ENCODE results near the gene COL27A1.

The COL27A1 gene

DNA sequence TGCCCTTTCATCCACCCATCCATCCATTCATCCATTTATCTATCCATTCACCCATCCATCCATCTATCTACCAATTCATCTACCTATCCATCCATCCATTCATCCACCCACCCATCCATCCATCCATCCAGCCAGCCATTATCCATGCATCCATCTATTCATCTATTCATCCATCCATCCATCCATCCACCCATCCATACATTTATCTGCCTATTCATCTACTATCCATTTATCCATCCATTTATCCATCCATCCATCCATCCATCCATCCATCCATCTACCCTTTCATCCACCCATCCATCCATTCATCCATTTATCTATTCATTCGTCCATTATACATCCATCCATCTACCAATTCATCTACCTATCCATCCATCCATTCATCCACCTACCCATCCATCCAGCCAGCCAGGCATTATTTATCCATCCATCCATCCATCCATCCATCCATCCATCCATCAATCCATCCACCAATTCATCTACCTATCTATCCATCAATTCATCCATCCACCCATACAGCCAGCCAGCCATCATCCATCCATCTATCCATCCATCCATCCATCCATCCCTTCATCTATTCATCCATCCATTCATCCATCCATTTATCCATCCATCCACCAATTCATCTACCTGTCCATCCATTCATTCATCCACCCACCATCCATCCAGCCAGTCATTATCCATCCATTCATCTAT, 10.2 kb downstream of the COL27A1 start:
- H3K27me3 Mint-ChIP-seq = peaks cover 6% of the 10 kb centered on the region
- H3K9me3 Mint-ChIP-seq = no peaks in the 10 kb centered on the region
- H3K4me1 Mint-ChIP-seq = peaks cover 5% of the 10 kb centered on the region
- DNase-seq = no peak
- no peaks in the 10 kb centered on the region for H3K36me3 Mint-ChIP-seq (ENCODE audit: low read depth)
- no peak overlapping the region for H3K27ac Mint-ChIP-seq
- H3K4me3 Mint-ChIP-seq = no peak overlapping the region
- ATAC-seq = no peak

DNA sequence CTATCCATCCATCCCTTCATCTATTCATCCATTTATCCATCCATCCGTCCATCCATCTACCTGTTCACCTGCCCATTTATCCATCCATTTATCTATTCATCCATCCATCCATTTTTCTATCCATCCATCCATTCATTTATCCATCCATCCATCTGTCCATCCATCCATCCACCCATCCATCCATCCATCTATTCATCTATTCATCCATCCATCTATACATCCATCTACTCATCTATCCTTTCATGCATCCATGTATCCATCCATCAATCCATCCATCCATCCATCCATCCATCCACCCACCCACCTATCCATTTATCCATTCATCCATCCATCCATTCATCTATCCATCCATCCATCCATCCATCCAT, 10.8 kb downstream of the COL27A1 start:
- H3K9me3 Mint-ChIP-seq = no peaks in the 10 kb centered on the region
- no peaks in the 10 kb centered on the region for H3K36me3 Mint-ChIP-seq (ENCODE audit: low read depth)
- H3K4me3 Mint-ChIP-seq = no peak overlapping the region
- peaks cover 5% of the 10 kb centered on the region for H3K4me1 Mint-ChIP-seq
- peaks cover 6% of the 10 kb centered on the region for H3K27me3 Mint-ChIP-seq
- no peak for DNase-seq
- no peak overlapping the region for H3K27ac Mint-ChIP-seq
- no peak for ATAC-seq

DNA sequence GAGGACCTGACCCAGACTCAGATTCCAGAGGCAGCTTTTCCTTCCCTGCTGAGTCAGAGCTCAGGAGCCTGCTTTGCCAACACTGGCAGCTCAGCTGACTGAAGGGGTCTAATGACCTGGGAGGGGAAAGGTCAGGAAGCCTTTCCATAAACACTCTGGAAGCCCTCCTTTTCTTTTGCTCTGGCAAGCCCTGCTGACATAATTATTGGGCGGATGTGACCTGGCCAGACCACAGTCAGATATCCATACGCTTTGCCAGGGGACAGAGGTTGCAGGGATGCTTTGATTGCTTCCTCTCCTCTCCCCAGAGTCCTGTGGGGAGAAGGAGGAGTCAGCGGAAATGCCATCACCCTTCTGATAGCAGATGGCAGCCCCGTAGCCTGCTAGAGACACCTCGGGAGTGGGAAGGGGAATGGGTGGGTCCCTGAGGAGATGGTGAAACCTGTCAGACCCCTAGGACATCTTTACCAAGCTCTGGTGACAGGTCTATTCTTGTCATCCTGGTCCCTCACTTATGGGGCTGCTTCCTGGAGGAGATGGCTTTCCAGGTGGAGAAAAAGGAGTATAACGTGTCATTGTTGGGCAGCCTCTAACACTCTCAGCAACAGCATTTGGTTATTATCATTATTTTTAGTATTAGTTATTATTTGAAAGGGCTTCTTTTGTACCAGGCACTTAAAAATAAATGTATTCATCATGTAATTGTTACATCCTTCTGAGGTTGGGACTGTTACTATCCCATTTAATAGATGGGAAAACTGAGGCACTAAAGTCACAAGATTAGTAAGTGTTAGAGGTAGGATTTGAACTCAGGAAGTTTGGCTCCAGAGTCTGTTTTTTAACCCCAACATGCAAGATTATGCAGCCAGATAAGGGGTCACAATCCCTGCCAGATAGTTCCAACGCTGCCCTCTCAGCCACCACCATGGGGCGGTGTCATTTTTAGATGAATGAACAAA, 11.6 kb downstream of the COL27A1 start:
- H3K27me3 Mint-ChIP-seq = peaks cover 6% of the 10 kb centered on the region
- peaks cover 5% of the 10 kb centered on the region for H3K4me1 Mint-ChIP-seq
- H3K9me3 Mint-ChIP-seq = no peaks in the 10 kb centered on the region
- H3K27ac Mint-ChIP-seq = no peak overlapping the region
- no peak overlapping the region for H3K4me3 Mint-ChIP-seq
- ATAC-seq (no peak), DNase-seq (no peak)
- H3K36me3 Mint-ChIP-seq (ENCODE audit: low read depth) = no peaks in the 10 kb centered on the region

DNA sequence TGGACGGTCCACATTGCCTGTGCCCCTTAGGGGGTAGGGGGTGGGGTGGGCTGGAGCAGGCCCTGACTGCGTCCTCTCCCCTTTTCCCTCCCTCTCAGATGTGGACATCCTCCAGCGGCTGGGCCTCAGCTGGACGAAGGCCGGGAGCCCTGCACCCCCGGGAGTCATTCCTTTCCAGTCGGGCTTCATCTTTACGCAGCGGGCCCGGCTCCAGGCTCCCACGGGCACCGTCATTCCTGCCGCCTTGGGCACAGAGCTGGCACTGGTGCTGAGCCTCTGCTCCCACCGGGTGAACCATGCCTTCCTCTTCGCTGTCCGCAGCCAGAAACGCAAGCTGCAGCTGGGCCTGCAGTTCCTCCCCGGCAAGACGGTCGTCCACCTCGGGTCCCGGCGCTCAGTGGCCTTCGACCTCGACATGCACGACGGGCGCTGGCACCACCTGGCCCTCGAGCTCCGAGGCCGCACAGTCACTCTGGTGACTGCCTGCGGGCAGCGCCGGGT, 12.3 kb downstream of the COL27A1 start:
- no peak overlapping the region for H3K27ac Mint-ChIP-seq
- H3K27me3 Mint-ChIP-seq = peaks cover 2% of the 10 kb centered on the region
- no peaks in the 10 kb centered on the region for H3K9me3 Mint-ChIP-seq
- ATAC-seq = no peak
- DNase-seq = no peak
- H3K36me3 Mint-ChIP-seq (ENCODE audit: low read depth) = no peaks in the 10 kb centered on the region
- H3K4me3 Mint-ChIP-seq = no peak overlapping the region
- peaks cover 5% of the 10 kb centered on the region for H3K4me1 Mint-ChIP-seq

DNA sequence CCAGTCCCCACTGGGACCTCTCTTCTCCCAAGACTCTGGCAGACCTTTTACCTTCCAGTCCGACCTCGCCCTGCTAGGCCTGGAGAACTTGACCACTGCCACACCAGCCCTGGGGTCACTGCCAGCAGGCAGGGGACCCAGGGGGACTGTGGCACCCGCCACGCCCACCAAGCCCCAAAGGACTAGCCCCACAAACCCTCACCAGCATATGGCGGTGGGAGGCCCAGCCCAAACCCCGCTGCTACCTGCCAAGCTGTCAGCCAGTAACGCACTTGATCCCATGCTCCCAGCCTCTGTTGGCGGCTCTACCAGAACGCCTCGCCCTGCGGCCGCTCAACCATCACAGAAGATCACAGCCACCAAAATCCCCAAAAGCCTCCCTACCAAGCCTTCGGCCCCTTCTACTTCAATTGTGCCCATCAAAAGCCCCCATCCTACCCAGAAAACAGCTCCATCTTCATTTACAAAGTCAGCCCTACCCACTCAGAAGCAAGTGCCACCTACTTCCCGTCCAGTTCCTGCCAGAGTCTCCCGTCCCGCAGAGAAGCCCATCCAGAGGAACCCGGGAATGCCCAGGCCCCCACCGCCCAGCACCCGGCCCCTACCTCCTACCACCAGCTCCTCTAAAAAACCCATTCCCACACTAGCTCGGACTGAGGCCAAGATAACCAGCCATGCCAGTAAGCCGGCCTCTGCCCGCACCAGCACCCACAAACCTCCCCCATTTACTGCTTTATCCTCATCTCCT, 13.1 kb downstream of the COL27A1 start:
- no peak overlapping the region for H3K27ac Mint-ChIP-seq
- H3K27me3 Mint-ChIP-seq = no peaks in the 10 kb centered on the region
- H3K9me3 Mint-ChIP-seq = no peaks in the 10 kb centered on the region
- DNase-seq (no peak), ATAC-seq (no peak)
- H3K36me3 Mint-ChIP-seq (ENCODE audit: low read depth) = no peaks in the 10 kb centered on the region
- H3K4me1 Mint-ChIP-seq = peaks cover 3% of the 10 kb centered on the region
- H3K4me3 Mint-ChIP-seq = no peak overlapping the region

DNA sequence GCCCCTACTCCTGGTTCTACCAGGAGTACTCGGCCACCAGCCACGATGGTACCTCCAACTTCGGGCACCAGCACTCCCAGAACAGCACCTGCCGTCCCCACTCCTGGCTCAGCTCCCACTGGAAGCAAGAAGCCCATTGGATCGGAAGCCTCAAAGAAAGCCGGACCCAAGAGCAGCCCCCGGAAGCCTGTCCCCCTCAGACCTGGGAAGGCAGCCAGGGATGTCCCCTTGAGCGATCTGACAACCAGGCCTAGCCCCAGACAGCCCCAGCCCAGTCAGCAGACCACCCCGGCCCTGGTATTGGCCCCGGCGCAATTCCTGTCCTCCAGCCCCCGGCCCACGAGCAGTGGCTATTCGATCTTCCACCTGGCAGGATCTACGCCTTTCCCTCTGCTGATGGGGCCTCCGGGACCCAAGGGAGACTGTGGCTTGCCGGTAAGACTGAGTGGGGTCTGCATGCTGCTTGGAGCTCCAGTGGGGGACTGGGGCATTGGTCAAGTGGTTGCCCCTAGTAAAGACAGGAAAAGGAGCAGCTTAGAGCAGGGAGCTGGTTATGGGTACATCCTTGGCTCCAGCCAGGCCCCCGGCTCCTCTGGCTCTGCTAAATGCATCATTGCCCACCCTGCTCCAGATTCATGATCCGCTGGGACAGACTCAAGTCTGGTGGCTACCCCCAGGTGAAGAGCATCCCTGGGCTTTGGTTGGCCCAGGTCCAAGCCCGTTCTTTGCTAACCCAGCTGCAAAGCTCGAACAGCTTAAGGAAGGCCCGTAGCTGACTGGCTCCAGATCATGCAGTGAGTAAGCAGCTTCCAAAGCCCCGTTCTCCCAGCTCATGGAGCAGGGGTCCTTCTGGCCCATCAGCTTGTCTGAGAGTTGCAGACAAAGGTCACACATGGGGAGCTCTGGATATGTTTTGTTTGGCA, 14.0 kb downstream of the COL27A1 start:
- Mint-ChIP-seq H3K4me1 (no peaks in the 10 kb centered on the region), H3K27me3 (no peaks in the 10 kb centered on the region), H3K4me3 (no peak overlapping the region), H3K36me3 (ENCODE audit: low read depth) (no peaks in the 10 kb centered on the region), H3K27ac (no peak overlapping the region), H3K9me3 (no peaks in the 10 kb centered on the region)
- DNase-seq (no peak), ATAC-seq (no peak)

DNA sequence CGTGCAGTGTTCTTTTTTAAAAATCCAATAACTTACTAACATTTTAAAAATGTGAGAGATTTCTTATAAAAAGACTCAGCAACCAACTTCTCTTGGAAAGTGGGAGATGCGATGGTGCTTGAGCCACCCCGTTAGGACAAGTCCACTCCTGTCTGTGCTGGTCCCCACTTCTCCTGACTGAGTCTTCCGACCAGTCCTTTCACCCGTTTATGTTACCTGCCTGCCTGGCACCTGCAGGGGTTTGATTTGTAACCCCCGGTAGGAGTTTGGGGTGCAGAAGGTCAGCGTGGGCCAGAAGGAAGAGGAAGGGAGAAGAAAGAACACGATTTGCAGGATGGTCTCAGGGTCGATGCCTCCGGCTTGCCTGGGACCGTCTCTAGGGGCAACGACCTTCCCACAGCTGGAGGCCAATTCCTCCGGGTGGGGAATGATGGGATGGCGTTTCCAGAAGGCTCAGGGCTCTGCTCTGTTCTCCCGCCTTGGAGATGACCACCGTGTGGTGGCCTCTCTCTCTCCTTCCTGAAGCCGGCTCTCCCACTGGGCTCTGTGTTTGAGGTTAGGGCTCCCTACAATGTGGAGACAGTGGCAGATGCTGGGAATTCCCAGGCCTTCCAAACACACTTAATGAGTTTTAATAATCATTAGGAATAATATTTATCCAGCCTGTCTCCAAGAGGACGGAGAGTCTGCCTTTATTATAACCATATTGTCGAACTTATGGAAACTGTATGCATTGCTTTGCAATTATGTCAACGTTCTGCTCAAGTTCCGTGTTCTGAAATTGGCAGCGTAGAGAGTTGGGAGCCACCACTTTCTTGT, 14.8 kb downstream of the COL27A1 start:
- ATAC-seq (no peak), DNase-seq (no peak)
- no peak overlapping the region for H3K4me3 Mint-ChIP-seq
- H3K27me3 Mint-ChIP-seq = no peaks in the 10 kb centered on the region
- no peak overlapping the region for H3K27ac Mint-ChIP-seq
- no peaks in the 10 kb centered on the region for H3K4me1 Mint-ChIP-seq
- no peaks in the 10 kb centered on the region for H3K9me3 Mint-ChIP-seq
- no peaks in the 10 kb centered on the region for H3K36me3 Mint-ChIP-seq (ENCODE audit: low read depth)

DNA sequence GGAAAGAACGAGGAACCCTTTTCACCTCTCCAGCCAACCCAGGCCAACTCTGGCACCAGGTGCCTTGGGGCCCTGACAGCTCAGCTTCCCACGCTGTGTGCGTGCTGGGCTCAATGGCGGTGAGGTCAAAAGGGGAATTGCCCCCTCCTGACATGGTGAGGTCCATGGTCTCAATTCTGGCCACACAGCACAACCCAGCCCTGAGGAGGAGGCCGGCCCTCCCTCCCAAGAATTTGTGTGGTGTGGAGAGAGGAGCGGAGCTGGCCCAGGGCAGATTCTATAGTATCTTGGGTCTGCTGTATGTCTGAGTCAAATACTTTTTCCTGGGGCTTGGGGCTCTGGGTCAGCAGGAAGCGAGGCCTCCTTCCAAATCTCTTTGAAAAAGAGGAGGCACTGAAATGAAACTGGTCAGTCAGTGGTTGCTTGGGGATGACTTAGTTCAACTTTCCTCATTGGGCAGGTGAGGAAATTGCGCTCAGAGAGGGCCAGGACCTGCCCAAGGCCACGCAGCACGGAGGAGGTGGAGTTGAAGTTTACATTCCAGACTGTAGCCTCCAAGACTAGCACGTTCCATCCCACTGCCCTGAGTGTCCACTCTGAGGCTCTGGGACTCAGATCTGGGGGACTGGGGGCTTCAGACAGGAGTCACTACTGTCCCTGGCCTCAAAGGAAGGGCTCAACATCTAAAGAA, 15.6 kb downstream of the COL27A1 start:
- Mint-ChIP-seq H3K9me3 (no peaks in the 10 kb centered on the region), H3K27ac (no peak overlapping the region), H3K4me3 (no peak overlapping the region), H3K4me1 (no peaks in the 10 kb centered on the region), H3K27me3 (no peaks in the 10 kb centered on the region), H3K36me3 (ENCODE audit: low read depth) (no peaks in the 10 kb centered on the region)
- ATAC-seq (no peak), DNase-seq (no peak)

DNA sequence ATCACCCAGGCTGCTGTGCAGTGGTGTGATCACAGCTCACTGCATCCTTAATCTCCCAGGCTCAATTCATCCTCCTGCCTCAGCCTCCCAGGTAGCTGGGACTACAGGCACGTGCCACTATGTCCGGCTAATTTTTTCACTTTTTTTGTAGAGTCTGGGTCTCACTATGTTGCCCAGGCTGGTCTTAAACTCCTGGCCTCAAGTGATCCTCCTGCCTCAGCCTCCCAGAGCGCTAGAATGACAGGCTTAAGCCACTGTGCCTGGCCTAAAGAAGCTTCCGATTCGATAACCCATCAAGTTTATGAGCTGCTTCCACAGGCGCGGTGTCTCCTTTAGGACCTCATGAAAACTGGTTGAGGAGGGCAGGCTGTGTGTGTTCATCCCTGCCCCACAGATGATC, 16.2 kb downstream of the COL27A1 start:
- Mint-ChIP-seq H3K4me1 (no peaks in the 10 kb centered on the region), H3K27ac (no peak overlapping the region), H3K4me3 (no peak overlapping the region), H3K27me3 (no peaks in the 10 kb centered on the region), H3K9me3 (no peaks in the 10 kb centered on the region), H3K36me3 (ENCODE audit: low read depth) (no peaks in the 10 kb centered on the region)
- DNase-seq (no peak), ATAC-seq (no peak)

DNA sequence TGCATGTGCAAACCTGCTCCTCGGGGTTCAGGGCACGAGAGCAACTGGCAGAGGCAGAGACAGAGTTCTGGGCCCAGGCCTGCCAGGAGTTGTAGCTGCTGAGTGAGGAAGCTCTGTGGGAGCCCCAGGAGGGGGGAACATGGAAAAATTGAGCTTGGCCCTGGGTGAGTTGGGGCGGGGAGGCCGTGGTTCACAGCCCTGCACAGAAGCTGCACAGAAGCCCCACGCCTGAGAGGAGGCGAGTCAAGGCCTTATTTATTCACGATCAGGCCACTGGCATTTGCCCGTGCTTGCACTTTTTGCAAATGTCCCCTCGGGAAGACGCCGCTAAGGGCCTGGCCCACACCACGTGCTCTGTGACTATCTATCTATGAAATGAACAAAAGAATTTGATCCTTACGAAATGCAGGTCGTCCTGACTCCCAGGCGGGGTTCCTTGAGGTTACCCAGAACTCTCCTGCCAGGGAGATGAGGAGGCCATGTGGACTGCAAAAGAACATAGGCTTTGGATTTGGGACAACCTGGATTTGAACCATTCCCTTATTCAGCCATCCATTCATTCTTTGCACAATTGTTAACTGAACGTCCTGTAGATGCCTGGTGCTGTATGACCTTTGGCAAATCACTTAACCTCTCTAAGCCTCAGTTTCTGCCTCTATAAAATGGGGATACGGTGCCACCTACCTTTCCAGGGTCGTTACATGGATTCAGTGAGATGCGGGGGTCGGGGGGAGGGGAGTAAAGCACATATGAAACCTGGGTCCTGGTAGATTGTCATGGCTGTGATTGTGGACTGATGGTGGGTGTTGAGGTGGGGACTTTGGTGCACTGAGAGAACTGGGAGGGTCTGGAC, 17.9 kb downstream of the COL27A1 start:
- Mint-ChIP-seq H3K36me3 (ENCODE audit: low read depth) (no peaks in the 10 kb centered on the region), H3K4me1 (no peaks in the 10 kb centered on the region), H3K4me3 (no peak overlapping the region), H3K27me3 (no peaks in the 10 kb centered on the region), H3K9me3 (no peaks in the 10 kb centered on the region), H3K27ac (no peak overlapping the region)
- DNase-seq (no peak), ATAC-seq (no peak)

DNA sequence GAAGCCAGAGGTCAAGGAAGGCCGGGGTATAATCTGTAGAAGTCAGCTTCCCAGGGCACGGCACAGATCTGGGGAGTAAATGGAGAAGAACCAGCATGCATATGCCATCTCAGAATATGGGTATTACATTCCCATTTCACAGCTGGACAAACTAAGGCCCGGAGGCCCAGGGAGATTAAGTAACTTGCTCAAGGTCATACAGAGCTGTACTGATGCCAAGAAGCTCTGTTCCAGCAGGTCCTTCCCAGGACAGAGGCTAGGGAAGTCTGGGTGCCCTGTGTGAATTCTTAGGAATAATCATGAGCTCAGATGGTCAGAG, 19.2 kb downstream of the COL27A1 start:
- Mint-ChIP-seq H3K4me1 (no peaks in the 10 kb centered on the region), H3K27ac (no peak overlapping the region), H3K36me3 (ENCODE audit: low read depth) (no peaks in the 10 kb centered on the region), H3K9me3 (no peaks in the 10 kb centered on the region), H3K4me3 (no peak overlapping the region), H3K27me3 (no peaks in the 10 kb centered on the region)
- no peak for DNase-seq
- ATAC-seq = no peak
